ENCODE results near the gene AMPD2.
"Not testable (repeated sequence)": the region's sequence is repeated elsewhere in the genome, so short reads cannot be mapped to it uniquely, and the experiment has no call there.

AMPD2 gene

DNA sequence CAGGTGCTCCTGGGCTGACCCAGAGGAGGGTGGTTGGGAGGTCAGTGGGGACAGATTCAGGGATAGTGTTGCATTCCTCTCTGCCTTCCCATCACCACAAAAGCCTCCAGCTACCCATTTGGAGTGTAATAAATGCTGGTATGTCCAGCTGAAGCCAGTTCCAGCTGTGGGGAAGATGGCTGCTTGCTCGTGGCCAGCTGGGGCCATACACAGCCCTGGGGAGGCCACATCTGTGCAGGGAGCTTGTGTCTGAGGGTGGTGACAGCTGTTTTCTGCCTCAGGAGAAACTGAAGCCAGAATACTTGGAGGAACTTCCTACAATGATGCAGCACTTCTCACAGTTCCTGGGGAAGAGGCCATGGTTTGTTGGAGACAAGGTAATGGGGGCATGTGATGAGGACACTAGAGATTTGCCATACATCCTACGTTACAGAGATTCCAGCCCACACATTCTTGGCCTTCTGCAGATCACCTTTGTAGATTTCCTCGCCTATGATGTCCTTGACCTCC, 39.0 kb downstream of the AMPD2 start:
- Histone ChIP-seq H3K36me3 (no peaks in the 10 kb centered on the region), H3K27me3 (ENCODE audit: insufficient read depth, low read depth, severe bottlenecking) (no peaks in the 10 kb centered on the region), H3K9me3 (ENCODE audit: severe bottlenecking) (no peaks in the 10 kb centered on the region), H3K27ac (no peak overlapping the region), H3K4me3 (ENCODE audit: low read depth, low read length) (no peak overlapping the region)
- no peak for DNase-seq
- TF ChIP-seq, protein P1, sequence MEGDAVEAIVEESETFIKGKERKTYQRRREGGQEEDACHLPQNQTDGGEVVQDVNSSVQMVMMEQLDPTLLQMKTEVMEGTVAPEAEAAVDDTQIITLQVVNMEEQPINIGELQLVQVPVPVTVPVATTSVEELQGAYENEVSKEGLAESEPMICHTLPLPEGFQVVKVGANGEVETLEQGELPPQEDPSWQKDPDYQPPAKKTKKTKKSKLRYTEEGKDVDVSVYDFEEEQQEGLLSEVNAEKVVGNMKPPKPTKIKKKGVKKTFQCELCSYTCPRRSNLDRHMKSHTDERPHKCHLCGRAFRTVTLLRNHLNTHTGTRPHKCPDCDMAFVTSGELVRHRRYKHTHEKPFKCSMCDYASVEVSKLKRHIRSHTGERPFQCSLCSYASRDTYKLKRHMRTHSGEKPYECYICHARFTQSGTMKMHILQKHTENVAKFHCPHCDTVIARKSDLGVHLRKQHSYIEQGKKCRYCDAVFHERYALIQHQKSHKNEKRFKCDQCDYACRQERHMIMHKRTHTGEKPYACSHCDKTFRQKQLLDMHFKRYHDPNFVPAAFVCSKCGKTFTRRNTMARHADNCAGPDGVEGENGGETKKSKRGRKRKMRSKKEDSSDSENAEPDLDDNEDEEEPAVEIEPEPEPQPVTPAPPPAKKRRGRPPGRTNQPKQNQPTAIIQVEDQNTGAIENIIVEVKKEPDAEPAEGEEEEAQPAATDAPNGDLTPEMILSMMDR (IDR thresholded peaks at IDR 0.05; ENCODE audit: low read depth, low read length) = no peak

GRCh38 chr1:109659145-109659544, 39.5 kb downstream of the AMPD2 start:
- TF ChIP-seq, protein P1 (IDR thresholded peaks at IDR 0.05; ENCODE audit: low read depth, low read length) = no peak
- Histone ChIP-seq H3K36me3 (no peaks in the 10 kb centered on the region), H3K27ac (no peak overlapping the region), H3K27me3 (ENCODE audit: insufficient read depth, low read depth, severe bottlenecking) (no peaks in the 10 kb centered on the region), H3K4me3 (ENCODE audit: low read depth, low read length) (no peak overlapping the region), H3K9me3 (ENCODE audit: severe bottlenecking) (no peaks in the 10 kb centered on the region)
- DNase-seq = no peak

DNA sequence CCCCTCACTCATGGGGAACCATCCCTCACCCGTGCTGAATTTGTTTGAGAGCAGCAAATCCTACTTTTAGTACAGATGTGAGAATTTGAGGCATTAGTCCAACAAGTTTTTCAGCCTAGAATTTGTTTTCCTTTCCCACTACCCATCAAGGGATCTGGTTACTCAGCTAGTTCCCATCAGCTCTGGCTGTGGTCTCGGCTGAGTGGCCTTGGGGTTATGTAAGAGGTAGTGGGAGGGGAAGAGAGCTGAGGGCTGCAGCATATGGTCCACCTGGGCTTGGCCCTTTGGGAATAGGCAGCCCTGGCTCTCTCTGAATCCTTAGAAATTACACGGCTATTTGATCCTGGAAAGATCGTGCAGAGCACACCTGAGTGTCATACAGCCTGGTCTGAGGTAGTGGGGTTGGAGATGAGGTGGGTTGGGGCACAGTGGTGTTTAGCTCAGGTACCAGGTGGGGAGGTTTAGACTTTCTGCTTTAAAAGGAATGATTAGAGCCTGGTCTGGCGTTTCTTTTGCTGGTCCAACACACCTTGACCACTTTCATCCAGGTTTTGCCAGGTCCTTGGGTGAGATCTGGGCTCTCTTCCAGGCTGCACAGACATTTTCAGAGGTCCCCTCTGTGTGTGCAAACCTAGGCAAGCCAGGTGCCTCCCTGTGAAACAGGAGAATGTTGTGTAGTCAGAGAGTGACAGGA, 40.5 kb downstream of the AMPD2 start:
- H3K27me3 ChIP-seq (ENCODE audit: insufficient read depth, low read depth, severe bottlenecking) = no peaks in the 10 kb centered on the region
- no peak overlapping the region for H3K27ac ChIP-seq
- H3K36me3 ChIP-seq = no peaks in the 10 kb centered on the region
- DNase-seq = peak; percentile 58
- no peaks in the 10 kb centered on the region for H3K9me3 ChIP-seq (ENCODE audit: severe bottlenecking)
- H3K4me3 ChIP-seq (ENCODE audit: low read depth, low read length) = no peak overlapping the region
- TF ChIP-seq, protein P1 (IDR thresholded peaks at IDR 0.05; ENCODE audit: low read depth, low read length) = no peak

GRCh38 chr1:109660691-109661026, 41.0 kb downstream of the AMPD2 start:
- not testable (repeated sequence) for H3K27me3 ChIP-seq (ENCODE audit: insufficient read depth, low read depth, severe bottlenecking); H3K4me3 ChIP-seq (ENCODE audit: low read depth, low read length); H3K27ac ChIP-seq; DNase-seq; H3K9me3 ChIP-seq (ENCODE audit: severe bottlenecking); H3K36me3 ChIP-seq

- Histone ChIP-seq H3K36me3 (no peaks in the 10 kb centered on the region), H3K27ac (no peak overlapping the region)
- TF ChIP-seq, protein P1 (IDR thresholded peaks at IDR 0.05; ENCODE audit: low read depth, low read length) = no peak
Observed at GRCh38 chr1:109661391-109661790, 41.8 kb downstream of the AMPD2 start.

GRCh38 chr1:109664671-109665070, 45.0 kb downstream of the AMPD2 start:
- H3K27ac ChIP-seq = no peak overlapping the region
- H3K36me3 ChIP-seq = no peaks in the 10 kb centered on the region
- DNase-seq = no peak
- H3K27me3 ChIP-seq (ENCODE audit: insufficient read depth, low read depth, severe bottlenecking) = no peaks in the 10 kb centered on the region
- no peak overlapping the region for H3K4me3 ChIP-seq (ENCODE audit: low read depth, low read length)
- TF ChIP-seq, protein P1 (IDR thresholded peaks at IDR 0.05; ENCODE audit: low read depth, low read length) = no peak
- H3K9me3 ChIP-seq (ENCODE audit: severe bottlenecking) = no peaks in the 10 kb centered on the region

More at GRCh38 chr1:109661391-109661790, 41.8 kb downstream of the AMPD2 start:
- H3K9me3 ChIP-seq (ENCODE audit: severe bottlenecking) = no peaks in the 10 kb centered on the region
- H3K27me3 ChIP-seq (ENCODE audit: insufficient read depth, low read depth, severe bottlenecking) = no peaks in the 10 kb centered on the region
- no peak for DNase-seq
- H3K4me3 ChIP-seq (ENCODE audit: low read depth, low read length) = no peak overlapping the region

Measured in WERI-Rb-1 (cell line).